Measurements from ENCODE around the gene TTYH1. TPM values are rescaled to one million over a fixed set of nuclear protein-coding genes. Genes with fewer than 3 reads are reported as not detected.

The TTYH1 gene
- total and polyA plus RNA-seq, 2 donors (not counting 3 experiments of a cell fraction or from before 2014, with no cell fraction given): not detected

DNA sequence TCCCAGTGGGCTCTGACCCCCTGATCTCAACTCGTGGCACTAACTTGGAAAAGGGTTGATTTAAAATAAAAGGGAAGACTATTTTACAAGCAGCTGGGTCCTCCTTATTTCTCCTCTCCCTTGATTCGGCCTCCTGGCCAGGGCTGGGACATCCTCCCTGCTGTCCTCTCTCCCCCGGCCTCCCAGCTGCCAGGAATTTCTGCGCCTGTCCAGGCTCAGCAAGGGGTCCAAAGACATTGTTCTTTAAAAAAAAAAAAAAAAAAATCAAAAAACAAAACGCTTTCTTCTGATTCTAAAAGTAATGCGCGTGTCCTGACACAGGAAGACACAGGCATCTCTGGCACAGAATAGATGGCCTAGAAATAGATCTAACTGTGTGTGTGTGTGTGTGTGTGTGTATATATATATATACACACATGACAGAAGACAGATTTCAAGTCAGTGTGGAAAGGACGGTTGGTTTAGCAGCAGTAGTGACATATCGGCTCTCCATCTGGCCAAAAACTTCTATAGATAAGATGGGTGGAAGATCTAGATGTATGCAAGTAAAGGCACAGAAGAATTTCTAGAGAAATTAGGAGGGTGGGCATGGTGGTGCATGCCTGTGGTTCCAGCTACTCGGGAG lies 21.5 kb downstream of the TTYH1 start:
- Histone ChIP-seq H3K9me1 (replicated peaks; ENCODE audit: control insufficient read depth, extremely low read depth, insufficient read depth, low read length) (no peaks in the 10 kb centered on the region), H3K9ac (replicated peaks; ENCODE audit: extremely low read depth, insufficient read depth, low read length) (no peak overlapping the region), H3K36me3 (ENCODE audit: control insufficient read depth in 2 of 2, extremely low read depth in 1 of 2, insufficient read depth in 2 of 2, low read length in 2 of 2) (no peaks in the 10 kb centered on the region), H4K20me1 (replicated peaks; ENCODE audit: control insufficient read depth, extremely low read depth, insufficient read depth, low read length) (no peaks in the 10 kb centered on the region), H3K9me3 (replicated peaks; ENCODE audit: control insufficient read depth, insufficient read depth, low read length) (no peaks in the 10 kb centered on the region), H3K79me2 (ENCODE audit: control insufficient read depth, insufficient read depth, low read length) (no peaks in the 10 kb centered on the region), H3K4me2 (ENCODE audit: insufficient read depth, low read length) (no peak overlapping the region), H2AFZ (ENCODE audit: low read depth, low read length) (no peak overlapping the region), H3K4me1 (ENCODE audit: control insufficient read depth, extremely low read depth, insufficient read depth, low read length) (no peaks in the 10 kb centered on the region), H3K27ac (ENCODE audit: insufficient read depth, low read depth, low read length) (no peak overlapping the region), H3K4me3 (replicated peaks in 1 of 3; ENCODE audit: insufficient read depth in 1 of 3, low read depth in 1 of 3, low read length in 3 of 3) (no peak overlapping the region), H3K27me3 (ENCODE audit: control insufficient read depth in 2 of 2, insufficient read depth in 2 of 2, low read length in 2 of 2) (no peaks in the 10 kb centered on the region)
- DNase-seq (ENCODE audit: low read depth, low spot score) (no peak), FAIRE-seq (no peak)
- dilution Hi-C loops (cut with MboI; ENCODE audit: extremely low pct_ligation_motif_present, low sequenced_read_pairs): no loop called here
- BruUV-seq (replicated peaks): no TSS peak
- TF ChIP-seq JUN (IDR thresholded peaks at IDR 0.05; ENCODE audit: borderline replicate concordance, insufficient read depth, insufficient read length, low read depth): no peak
- no peak for TF ChIP-seq POLR2A (IDR thresholded peaks at IDR 0.05; ENCODE audit: low read depth, low read length)
- TF ChIP-seq POLR2AphosphoS5 (IDR thresholded peaks at IDR 0.05; ENCODE audit: insufficient read depth, low read depth, low read length): no peak
- no peak for TF ChIP-seq MYC (IDR thresholded peaks at IDR 0.05; ENCODE audit: low read depth, low read length)
- TF ChIP-seq EZH2 (IDR thresholded peaks at IDR 0.05; ENCODE audit: borderline replicate concordance, low read depth, low read length, severe bottlenecking): no peak
- TF ChIP-seq, protein P1, sequence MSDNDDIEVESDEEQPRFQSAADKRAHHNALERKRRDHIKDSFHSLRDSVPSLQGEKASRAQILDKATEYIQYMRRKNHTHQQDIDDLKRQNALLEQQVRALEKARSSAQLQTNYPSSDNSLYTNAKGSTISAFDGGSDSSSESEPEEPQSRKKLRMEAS (IDR thresholded peaks at IDR 0.05; ENCODE audit: insufficient read depth, insufficient read length): no peak
- TF ChIP-seq CTCF (IDR thresholded peaks at IDR 0.05; ENCODE audit: extremely low read depth in 1 of 2, insufficient read depth in 1 of 2, low read depth in 1 of 2, low read length in 2 of 2): no peak
- TF ChIP-seq FOS (IDR thresholded peaks at IDR 0.05; ENCODE audit: borderline replicate concordance, insufficient read depth, low read length): no peak
- TF ChIP-seq GATA2 (IDR thresholded peaks at IDR 0.05; ENCODE audit: insufficient read depth, insufficient read length, low read depth, low read length): no peak
- intact Hi-C loops (cut with micrococcal nuclease): no loop called here
- ChIA-PET CTCF (no interaction called here), POLR2A (interaction anchor here (1.1 kb wide), 1 partner anchor 12 kb away, joined by 3 read pairs; the partner anchor contains the start of gene LENG8)
